ENCODE results near the gene TSPAN9.

GRCh38 chr12:3288690-3289089 is 211.5 kb downstream of the TSPAN9 start:
- TF ChIP-seq CTCF (optimal IDR thresholded peaks at IDR 0.05 in 1 of 3, IDR thresholded peaks at IDR 0.05 in 1 of 3, conservative IDR thresholded peaks at IDR 0.05 in 1 of 3; ENCODE audit: extremely low read depth in 1 of 3, insufficient read depth in 2 of 3, low read length in 3 of 3) (no peak), EZH2 (IDR thresholded peaks at IDR 0.05; ENCODE audit: low read length) (no peak)
